NCI-H226 (cell line): ENCODE data around the gene PCGF6.
"Not testable (repeated sequence)": the region's sequence is repeated elsewhere in the genome, so short reads cannot be mapped to it uniquely, and the experiment has no call there.

Experiments used
- DNase-seq: peaks from one replicate; pipeline ENCODE4 v3.0.0-alpha.2; 2015

PCGF6 gene

GRCh38 chr10:103310197-103310596, 40.7 kb downstream of the PCGF6 start:
- no peak for DNase-seq

- DNase-seq, result no peak
These were observed 43.3 kb downstream of the PCGF6 start for GRCh38 chr10:103307594-103307993.

GRCh38 chr10:103295374-103296015, 55.4 kb downstream of the PCGF6 start:
- DNase-seq, result peak; percentile 84

- DNase-seq, result no peak
These were observed 59.4 kb downstream of the PCGF6 start for GRCh38 chr10:103291588-103291987.

GRCh38 chr10:103287992-103288391, 62.9 kb downstream of the PCGF6 start:
- DNase-seq, result no peak

- peak; percentile 71 for DNase-seq
These were observed 66.8 kb downstream of the PCGF6 start for GRCh38 chr10:103284170-103284569.

GRCh38 chr10:103282961-103283360, 68.0 kb downstream of the PCGF6 start:
- no peak for DNase-seq

GRCh38 chr10:103281753-103282152, 69.2 kb downstream of the PCGF6 start:
- DNase-seq, result no peak

GRCh38 chr10:103280506-103280905, 70.4 kb downstream of the PCGF6 start:
- DNase-seq, result no peak

- DNase-seq, result no peak
These were observed 70.9 kb downstream of the PCGF6 start for GRCh38 chr10:103280031-103280430.

- DNase-seq, result peak; percentile 27
These were observed 72.1 kb downstream of the PCGF6 start for GRCh38 chr10:103278862-103279298.

- no peak for DNase-seq
These were observed 72.5 kb downstream of the PCGF6 start for GRCh38 chr10:103278537-103278823.

- no peak for DNase-seq
These were observed 73.0 kb downstream of the PCGF6 start for GRCh38 chr10:103277713-103278536.

GRCh38 chr10:103276896-103277712, 73.8 kb downstream of the PCGF6 start, which contains the start of gene INA:
Gene INA, plus strand, starts transcription at chr10:103277138. Its CDS starts 74 bp downstream, at chr10:103277212.
- DNase-seq, result no peak

GRCh38 chr10:103276251-103276895, 74.6 kb downstream of the PCGF6 start:
- DNase-seq, result no peak

GRCh38 chr10:103273041-103273441, 77.9 kb downstream of the PCGF6 start:
- DNase-seq, result peak; percentile 98

- DNase-seq, result no peak
These were observed 85.1 kb downstream of the PCGF6 start for GRCh38 chr10:103265717-103266329.

GRCh38 chr10:103262229-103262628, 88.7 kb downstream of the PCGF6 start:
- no peak for DNase-seq

GRCh38 chr10:103259989-103260388, 91.0 kb downstream of the PCGF6 start:
- DNase-seq, result no peak

GRCh38 chr10:103258928-103259327, 92.0 kb downstream of the PCGF6 start:
- not testable (repeated sequence) for DNase-seq

GRCh38 chr10:103257812-103258211, 93.1 kb downstream of the PCGF6 start:
- DNase-seq, result no peak

- no peak for DNase-seq
These were observed 94.3 kb downstream of the PCGF6 start for GRCh38 chr10:103256613-103257012.
